CD4-positive, alpha-beta T cell treated with Interleukin-6 at 100 ng/mL for 8 hours (primary cell): Measurements from ENCODE around the gene SEMA3D.

Experiments
- DNase-seq: peaks from one replicate; pipeline ENCODE4 v3.0.0-alpha.2; 2020; ENCODE audit warnings: mixed read lengths, low spot score

The SEMA3D gene

GRCh38 chr7:85184599-85185423, 2.0 kb downstream of the SEMA3D start:
- DNase-seq: no peak

DNA sequence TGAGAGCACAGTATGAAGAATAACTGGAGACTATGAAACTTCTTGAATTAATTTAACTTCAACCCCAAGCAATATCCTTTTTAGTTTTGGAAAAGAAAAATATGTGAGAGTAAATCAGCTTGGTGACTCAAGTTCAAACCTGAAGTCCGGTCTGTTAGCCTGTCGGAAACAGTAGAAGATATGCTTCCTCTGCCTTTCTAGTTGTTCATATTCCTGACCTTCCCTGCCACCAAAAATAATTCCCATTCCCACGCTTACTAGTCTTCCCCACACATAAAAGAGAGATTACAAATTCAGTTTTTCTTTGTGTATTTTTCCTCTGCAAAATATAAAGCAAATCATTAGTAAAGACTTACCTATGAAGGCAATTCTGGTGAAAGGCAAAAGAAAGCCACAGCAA, 3.6 kb downstream of the SEMA3D start:
- no peak for DNase-seq

- no peak for DNase-seq
Observed at GRCh38 chr7:85178531-85179298, 8.1 kb downstream of the SEMA3D start.

DNA sequence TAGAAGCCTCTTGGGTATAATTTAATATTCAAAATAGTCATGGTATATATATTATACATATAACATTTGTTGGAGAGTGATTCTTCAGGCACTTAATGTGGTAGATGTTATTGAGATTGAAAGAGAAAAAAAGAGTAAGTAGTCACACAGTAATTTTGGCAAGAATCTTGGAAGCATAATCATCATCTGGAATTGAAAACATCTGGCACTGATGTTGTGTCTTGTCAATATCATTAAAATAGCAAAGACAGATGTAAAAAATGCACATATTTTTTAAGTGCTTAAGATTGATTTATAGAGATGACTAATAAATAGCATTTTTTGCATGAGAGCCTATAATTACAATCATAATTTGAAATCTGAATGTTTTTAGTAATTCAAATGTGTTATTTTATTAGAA, 9.5 kb downstream of the SEMA3D start:
- DNase-seq: no peak

DNA sequence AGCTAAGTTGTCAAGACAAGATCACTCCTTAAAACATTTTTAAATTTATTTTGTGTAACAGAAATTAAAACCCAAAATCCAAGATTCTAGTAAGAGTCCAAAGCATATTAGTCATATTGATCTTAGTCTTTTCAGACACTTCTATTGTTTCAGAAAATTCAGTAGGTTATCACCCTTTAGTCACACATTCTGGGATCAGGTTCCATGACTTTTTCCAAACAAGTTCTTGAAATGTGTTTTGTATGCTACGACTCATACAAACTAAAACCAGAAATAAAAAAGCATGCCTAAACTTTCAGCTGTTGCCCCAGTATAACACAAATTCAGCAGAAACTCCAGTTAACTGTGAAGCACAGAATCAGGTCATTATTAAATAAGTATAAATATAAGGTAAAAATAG, 10.7 kb downstream of the SEMA3D start:
- no peak for DNase-seq

GRCh38 chr7:85175217-85175616, 11.6 kb downstream of the SEMA3D start:
- DNase-seq: no peak

- no peak for DNase-seq
Observed at GRCh38 chr7:85172530-85172941, 14.3 kb downstream of the SEMA3D start.

DNA sequence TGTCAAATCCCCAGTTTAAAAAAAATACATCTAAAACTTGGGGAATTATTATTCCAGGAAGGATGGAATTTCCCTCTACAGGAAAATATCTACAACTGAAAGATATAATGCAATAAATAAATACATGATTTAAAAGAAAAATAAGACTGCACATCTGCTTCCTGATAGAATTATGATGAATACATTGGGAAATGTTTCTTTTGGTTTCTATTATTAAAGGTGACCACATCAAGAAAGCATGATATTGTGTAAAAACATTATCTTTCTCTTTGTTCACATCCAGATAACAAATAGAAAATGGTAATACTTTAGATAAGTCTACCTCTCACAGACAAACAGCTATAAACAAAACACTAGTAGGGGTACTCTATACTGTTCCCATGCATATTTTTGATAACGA, 19.2 kb downstream of the SEMA3D start:
- DNase-seq: no peak

DNA sequence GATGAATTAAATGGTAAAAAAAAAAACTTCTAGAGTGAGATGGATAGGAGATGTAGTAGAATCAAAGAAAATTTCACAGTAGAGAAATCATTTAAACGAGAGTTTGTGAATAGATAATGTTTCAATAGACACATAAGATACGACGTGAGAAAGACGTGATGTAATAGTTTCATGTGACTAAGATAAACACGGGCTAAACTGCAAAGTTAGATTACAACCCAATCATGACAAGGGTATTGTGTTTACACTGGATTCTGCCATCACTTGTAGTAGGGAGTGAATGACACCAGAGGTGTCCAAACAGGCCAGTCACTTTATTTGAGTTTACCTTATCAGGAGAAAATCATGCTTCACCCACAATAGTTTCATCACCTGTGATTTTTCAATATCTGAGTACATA, 21.6 kb downstream of the SEMA3D start:
- DNase-seq: no peak

- DNase-seq: no peak
Observed at GRCh38 chr7:85164376-85164775, 22.5 kb downstream of the SEMA3D start.

GRCh38 chr7:85162721-85163120, 24.1 kb downstream of the SEMA3D start:
- no peak for DNase-seq

- no peak for DNase-seq
Observed at GRCh38 chr7:85160223-85160622, 26.6 kb downstream of the SEMA3D start.

- DNase-seq: no peak
Observed at GRCh38 chr7:85159003-85159402, 27.9 kb downstream of the SEMA3D start.

DNA sequence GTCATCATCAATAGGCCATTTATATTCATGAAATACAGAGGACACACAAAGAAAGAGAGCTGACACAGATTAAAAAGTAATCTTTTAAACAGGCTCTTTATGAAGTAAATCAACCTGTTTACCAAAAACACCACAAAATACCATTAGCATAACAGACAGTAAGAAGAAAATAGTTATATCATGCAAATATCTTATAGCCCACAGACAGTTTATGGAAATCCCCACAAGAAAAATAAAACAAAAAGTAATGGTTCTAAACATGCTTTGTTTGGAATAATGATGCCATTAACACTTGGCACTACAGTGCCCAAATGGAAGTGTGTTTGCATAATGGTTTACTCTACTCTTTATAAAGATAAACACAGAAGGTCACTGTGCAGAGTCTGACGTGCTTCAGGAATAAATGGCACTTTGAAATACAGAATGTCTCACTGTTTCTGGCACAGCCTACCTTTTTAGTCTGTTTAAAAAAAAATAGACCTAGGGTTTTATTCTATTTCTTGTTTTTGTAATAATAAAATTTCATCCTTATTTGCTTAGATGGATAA, 30.1 kb downstream of the SEMA3D start:
- no peak for DNase-seq

- no peak for DNase-seq
Observed at GRCh38 chr7:85154282-85154937, 32.4 kb downstream of the SEMA3D start.

GRCh38 chr7:85153715-85154114, 33.1 kb downstream of the SEMA3D start:
- no peak for DNase-seq

GRCh38 chr7:85150624-85151023, 36.2 kb downstream of the SEMA3D start:
- no peak for DNase-seq

GRCh38 chr7:85144771-85145170, 42.1 kb downstream of the SEMA3D start:
- DNase-seq: no peak

- DNase-seq: no peak
Observed at GRCh38 chr7:85135977-85136376, 50.9 kb downstream of the SEMA3D start.

DNA sequence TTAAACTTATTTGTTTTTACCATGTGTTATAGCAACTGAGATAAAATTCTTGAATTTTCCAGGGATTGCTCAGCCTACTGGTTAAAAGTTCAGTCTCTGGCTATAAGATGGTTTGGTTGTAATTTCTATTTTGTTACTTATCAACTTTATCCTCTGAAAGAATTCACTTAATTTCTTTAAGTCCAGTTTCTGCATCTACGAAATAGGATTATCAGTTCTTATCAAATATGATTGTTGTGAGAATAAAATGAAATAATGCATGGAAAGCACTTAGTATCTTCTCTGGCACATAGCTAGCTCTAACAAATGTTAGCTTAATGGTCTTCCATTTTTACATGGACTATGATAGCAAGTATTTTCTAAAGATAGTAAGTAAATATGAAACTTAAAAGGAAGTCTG, 53.3 kb downstream of the SEMA3D start:
- DNase-seq: no peak

DNA sequence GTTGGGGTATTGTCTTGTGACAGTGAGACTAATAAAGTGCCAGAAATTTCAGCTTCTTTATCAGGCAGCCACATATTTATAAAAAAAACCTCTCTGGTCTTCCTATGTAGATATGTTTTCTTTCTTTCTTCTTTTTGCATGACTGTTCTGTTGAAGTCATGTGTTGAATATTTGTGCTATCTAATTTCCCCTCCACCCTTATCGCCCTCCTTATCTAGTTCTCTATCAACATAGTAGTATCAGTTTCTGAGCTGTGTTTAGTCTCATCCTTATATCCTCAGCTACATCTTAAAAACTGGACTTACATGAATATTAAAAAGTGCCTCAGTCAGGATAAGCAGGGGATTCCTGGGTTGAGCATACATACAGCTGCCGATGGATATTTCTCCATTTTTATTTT, 53.9 kb downstream of the SEMA3D start:
- DNase-seq: no peak

DNA sequence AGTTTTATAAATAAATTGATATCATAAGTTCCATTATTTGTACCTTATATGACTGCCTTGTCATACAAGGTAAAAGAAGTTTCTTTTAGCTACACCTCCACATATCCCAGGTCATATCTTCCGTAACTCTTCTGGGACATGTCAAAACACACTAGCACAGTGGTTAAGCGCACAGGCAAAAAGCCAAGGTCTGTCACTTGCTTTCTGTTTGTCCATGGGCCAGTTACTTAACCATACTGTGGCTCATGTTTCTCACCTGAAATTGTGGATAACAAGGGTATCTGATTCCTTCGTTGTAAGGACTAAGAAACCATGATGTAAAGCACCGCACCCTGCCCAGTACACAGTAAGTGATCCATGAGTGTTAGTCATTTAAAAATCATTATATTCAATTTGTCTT, 56.2 kb downstream of the SEMA3D start:
- DNase-seq: no peak

DNA sequence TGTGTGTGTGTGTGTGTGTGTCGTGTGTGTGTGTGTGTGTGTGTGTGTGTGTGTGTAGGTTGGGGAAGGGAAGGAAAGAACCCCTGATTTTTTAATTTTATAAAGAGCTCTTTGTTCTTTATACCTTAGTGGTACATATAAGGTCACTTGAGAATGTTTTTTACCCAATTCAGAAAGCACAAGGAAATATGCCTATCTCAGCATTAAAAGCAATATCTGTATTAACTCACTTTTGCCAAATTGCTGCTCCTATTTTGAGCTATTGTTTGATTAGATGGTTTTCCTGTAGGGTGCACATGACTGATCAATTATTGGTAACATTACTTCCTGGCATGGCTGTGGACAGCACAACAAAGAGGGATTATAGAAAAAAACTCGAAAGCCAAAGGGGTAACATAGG, 60.5 kb downstream of the SEMA3D start:
- no peak for DNase-seq
